Trophoblast cell (in vitro differentiated cells and primary cell): Measurements from ENCODE around the gene LRMDA.

Experiments
- DNase-seq, 2 donors: peaks; one replicate each; pipeline ENCODE4 v3.0.0-alpha.2; 2016
- H2AFZ ChIP-seq: 2 replicates; pipeline ENCODE4 v1.6.1; 2013; ENCODE audit warnings: low read length, moderate library complexity, mild to moderate bottlenecking; ENCODE audit not compliant: insufficient read depth, poor library complexity
- H2AK5ac ChIP-seq: 2 replicates; pipeline ENCODE4 v1.6.1; 2013; ENCODE audit warnings: mild to moderate bottlenecking, low read length
- H2BK120ac ChIP-seq: 2 replicates; pipeline ENCODE4 v1.6.1; 2013; ENCODE audit warnings: low read length, mild to moderate bottlenecking, moderate library complexity; ENCODE audit not compliant: insufficient read depth, poor library complexity
- H2BK12ac ChIP-seq: 2 replicates; pipeline ENCODE4 v1.6.1; 2013; ENCODE audit warnings: mild to moderate bottlenecking, low read length, moderate library complexity
- H2BK5ac ChIP-seq: 2 replicates; pipeline ENCODE4 v1.6.1; 2013; ENCODE audit warnings: low read length, low read depth, moderate library complexity, mild to moderate bottlenecking; ENCODE audit not compliant: poor library complexity
- H3K14ac ChIP-seq: 2 replicates; pipeline ENCODE4 v1.6.1; 2013; ENCODE audit warnings: mild to moderate bottlenecking, low read length
- H3K18ac ChIP-seq: 2 replicates; pipeline ENCODE4 v1.6.1; 2013; ENCODE audit warnings: mild to moderate bottlenecking, low read length
- H3K23ac ChIP-seq: 2 replicates; pipeline ENCODE4 v1.6.1; 2013; ENCODE audit warnings: low read length
- H3K27ac ChIP-seq: 2 replicates; pipeline ENCODE4 v1.5.1; 2013; ENCODE audit warnings: low read depth, mild to moderate bottlenecking, inconsistent platforms, low read length, moderate library complexity
- H3K27me3 ChIP-seq: 2 replicates; pipeline ENCODE4 v1.6.1; 2013; ENCODE audit warnings: inconsistent platforms, mild to moderate bottlenecking, low read length, moderate library complexity; ENCODE audit not compliant: insufficient read depth
- H3K36me3 ChIP-seq, 2 experiments: 1 replicate in 1 of 2; 2 replicates in 1 of 2; pipeline ENCODE4 v1.6.1; 2013; ENCODE audit warnings: low read length in 2 of 2, mild to moderate bottlenecking in 2 of 2, moderate library complexity in 1 of 2; ENCODE audit not compliant: insufficient read depth in 2 of 2, control insufficient read depth in 1 of 2
- H3K4ac ChIP-seq: 2 replicates; pipeline ENCODE4 v1.6.1; 2013; ENCODE audit warnings: low read depth, mild to moderate bottlenecking, low read length, moderate library complexity
- H3K4me1 ChIP-seq, 2 experiments: 1 replicate in 1 of 2; 2 replicates in 1 of 2; pipeline ENCODE4 v1.6.1; 2013; ENCODE audit warnings: low read length in 2 of 2, mild to moderate bottlenecking in 2 of 2, moderate library complexity in 1 of 2; ENCODE audit not compliant: insufficient read depth in 2 of 2, control insufficient read depth in 1 of 2
- H3K4me2 ChIP-seq: 2 replicates; pipeline ENCODE4 v1.6.1; 2013; ENCODE audit warnings: inconsistent platforms, mild to moderate bottlenecking, low read length, moderate library complexity
- H3K4me3 ChIP-seq: 2 replicates; pipeline ENCODE4 v1.5.1; 2013; ENCODE audit warnings: mild to moderate bottlenecking, low read depth, low read length, inconsistent platforms
- H3K79me1 ChIP-seq: one replicate; pipeline ENCODE4 v1.6.1; 2013; ENCODE audit warnings: low read length
- H3K79me2 ChIP-seq: 2 replicates; pipeline ENCODE4 v1.6.1; 2013; ENCODE audit warnings: low read length, mild to moderate bottlenecking; ENCODE audit not compliant: control insufficient read depth, insufficient read depth, poor library complexity
- H3K9ac ChIP-seq: 2 replicates; pipeline ENCODE4 v1.6.1; 2013; ENCODE audit warnings: mild to moderate bottlenecking, low read length
- H3K9me3 ChIP-seq: 2 replicates; pipeline ENCODE4 v1.6.1; 2013; ENCODE audit warnings: low read depth, mild to moderate bottlenecking, control low read depth, inconsistent platforms, low read length; ENCODE audit not compliant: insufficient read depth
- H4K12ac ChIP-seq: 2 replicates; pipeline ENCODE4 v1.6.1; 2013; ENCODE audit warnings: low read depth, mild to moderate bottlenecking, low read length, moderate library complexity
- H4K8ac ChIP-seq: 2 replicates; pipeline ENCODE4 v1.6.1; 2013; ENCODE audit warnings: low read depth, mild to moderate bottlenecking, low read length, moderate library complexity
- H4K91ac ChIP-seq: one replicate; pipeline ENCODE4 v1.6.1; 2013; ENCODE audit warnings: low read depth, mild to moderate bottlenecking, low read length, moderate library complexity
- WGBS: extraction: QIAGEN DNeasy Blood & Tissue Kit; methylation state at CpG from one replicate; pipeline ENCODE4 v1.1.7; 2013; ENCODE audit warnings: missing lambda C conversion rate; ENCODE audit not compliant: insufficient read length, insufficient coverage; ENCODE audit errors: extremely low coverage; 5-methylcytosine and 5-hydroxymethylcytosine counted together

Gene LRMDA

DNA sequence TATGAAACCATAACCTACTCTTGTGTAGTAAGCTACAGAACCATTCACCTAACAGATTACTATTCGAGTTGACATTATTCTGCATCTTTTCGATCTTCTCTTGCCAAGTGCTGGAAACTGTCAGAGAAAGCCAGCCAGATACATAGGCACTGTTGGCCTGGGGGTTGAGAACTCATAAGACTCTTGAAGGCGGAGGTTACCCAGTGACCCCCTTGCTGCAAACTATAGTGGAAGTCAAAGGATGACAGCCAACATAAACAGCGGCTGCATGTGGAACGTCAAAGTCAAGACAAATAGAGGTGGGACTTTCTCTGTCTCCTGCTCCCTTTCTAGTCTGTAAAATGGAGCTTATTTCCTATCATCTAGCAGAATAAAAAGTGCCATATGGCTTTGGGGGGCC, 394.2 kb downstream of the LRMDA start:
- H4K12ac ChIP-seq: no peak overlapping the region
- H3K4ac ChIP-seq: no peak overlapping the region
- no peak overlapping the region for H3K14ac ChIP-seq
- H4K91ac ChIP-seq: no peak overlapping the region
- H2BK5ac ChIP-seq: no peak overlapping the region
- H3K79me1 ChIP-seq: no peaks in the 10 kb centered on the region
- no peak overlapping the region for H2AK5ac ChIP-seq
- H3K27ac ChIP-seq: no peak overlapping the region
- H2BK120ac ChIP-seq: no peak overlapping the region
- peaks cover 0 to 2% of the 10 kb centered on the region in 2 experiments for H3K4me1 ChIP-seq
- H3K4me3 ChIP-seq: no peak overlapping the region
- H3K27me3 ChIP-seq: no peaks in the 10 kb centered on the region
- H4K8ac ChIP-seq: no peak overlapping the region
- peaks cover 2% of the 10 kb centered on the region for H3K9me3 ChIP-seq
- WGBS: no CpG with 5 or more reads among the region's 5 CpGs
- H3K18ac ChIP-seq: no peak overlapping the region
- no peak for DNase-seq
- H2AFZ ChIP-seq: no peak overlapping the region
- no peak overlapping the region for H3K9ac ChIP-seq
- no peaks in the 10 kb centered on the region for H3K36me3 ChIP-seq
- no peak overlapping the region for H3K4me2 ChIP-seq
- H2BK12ac ChIP-seq: no peak overlapping the region
- H3K23ac ChIP-seq: no peak overlapping the region
- no peaks in the 10 kb centered on the region for H3K79me2 ChIP-seq

DNA sequence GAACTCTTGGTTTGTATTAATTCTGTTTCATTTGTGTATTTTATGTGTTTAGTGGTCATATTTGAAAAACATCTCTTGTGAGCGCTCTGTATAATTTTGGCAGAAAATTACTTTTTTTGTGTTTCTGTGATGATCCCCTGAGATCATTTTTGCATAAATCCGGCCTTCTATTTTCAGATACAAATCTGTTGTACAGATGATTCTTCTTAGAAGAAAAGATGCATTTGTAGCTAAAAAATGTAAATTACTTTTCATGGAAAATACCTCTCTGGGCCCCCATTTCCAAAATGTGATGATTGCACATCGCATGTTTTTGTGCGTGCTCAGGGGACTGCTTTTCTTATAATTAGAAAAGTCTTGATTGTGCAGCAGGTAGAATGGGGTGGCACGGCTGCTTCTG, 395.4 kb downstream of the LRMDA start:
- Histone ChIP-seq H3K4me3 (no peak overlapping the region), H4K12ac (no peak overlapping the region), H2BK12ac (no peak overlapping the region), H3K9me3 (peaks cover 2% of the 10 kb centered on the region), H3K27me3 (no peaks in the 10 kb centered on the region), H3K79me2 (no peaks in the 10 kb centered on the region), H3K14ac (no peak overlapping the region), H3K4me1 (peaks cover 0 to 2% of the 10 kb centered on the region in 2 experiments), H4K8ac (no peak overlapping the region), H2AFZ (no peak overlapping the region), H4K91ac (no peak overlapping the region), H3K27ac (no peak overlapping the region), H3K79me1 (no peaks in the 10 kb centered on the region), H3K4me2 (no peak overlapping the region), H2AK5ac (no peak overlapping the region), H2BK5ac (no peak overlapping the region), H3K9ac (no peak overlapping the region), H3K18ac (no peak overlapping the region), H3K4ac (no peak overlapping the region), H3K36me3 (no peaks in the 10 kb centered on the region), H2BK120ac (no peak overlapping the region), H3K23ac (no peak overlapping the region)
- WGBS: no CpG with 5 or more reads among the region's 5 CpGs
- no peak for DNase-seq

DNA sequence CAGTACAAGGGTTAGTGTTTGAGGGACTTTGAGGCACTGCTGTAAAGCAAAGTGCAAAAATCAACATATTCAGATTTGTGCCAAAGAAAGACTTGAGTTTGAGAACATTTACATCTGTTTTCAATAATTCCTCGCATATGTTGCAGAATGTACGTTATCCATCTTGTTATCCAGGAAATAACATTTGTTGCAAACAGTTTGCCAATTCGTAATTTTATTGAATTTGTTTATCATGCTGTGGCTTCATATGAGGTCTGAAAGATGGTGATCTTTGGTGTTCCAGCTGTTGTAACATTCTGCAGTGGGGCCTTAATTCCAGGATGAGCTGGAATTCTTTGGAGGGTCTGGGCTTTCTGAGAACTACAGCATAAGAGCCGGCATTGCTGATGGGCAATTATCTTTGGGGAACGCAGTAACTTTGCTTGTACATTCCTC, 396.2 kb downstream of the LRMDA start:
- WGBS: no CpG with 5 or more reads among the region's 5 CpGs
- Histone ChIP-seq H3K18ac (no peak overlapping the region), H3K4me1 (peaks cover 0 to 2% of the 10 kb centered on the region in 2 experiments), H4K8ac (no peak overlapping the region), H3K4ac (no peak overlapping the region), H3K23ac (no peak overlapping the region), H3K36me3 (no peaks in the 10 kb centered on the region), H3K4me3 (no peak overlapping the region), H3K9me3 (peaks cover 2% of the 10 kb centered on the region), H2BK12ac (no peak overlapping the region), H3K4me2 (no peak overlapping the region), H3K27me3 (no peaks in the 10 kb centered on the region), H3K9ac (no peak overlapping the region), H3K27ac (no peak overlapping the region), H2AFZ (no peak overlapping the region), H4K12ac (no peak overlapping the region), H3K79me1 (no peaks in the 10 kb centered on the region), H2BK120ac (no peak overlapping the region), H3K79me2 (no peaks in the 10 kb centered on the region), H2BK5ac (no peak overlapping the region), H3K14ac (no peak overlapping the region), H4K91ac (no peak overlapping the region), H2AK5ac (no peak overlapping the region)
- no peak for DNase-seq

DNA sequence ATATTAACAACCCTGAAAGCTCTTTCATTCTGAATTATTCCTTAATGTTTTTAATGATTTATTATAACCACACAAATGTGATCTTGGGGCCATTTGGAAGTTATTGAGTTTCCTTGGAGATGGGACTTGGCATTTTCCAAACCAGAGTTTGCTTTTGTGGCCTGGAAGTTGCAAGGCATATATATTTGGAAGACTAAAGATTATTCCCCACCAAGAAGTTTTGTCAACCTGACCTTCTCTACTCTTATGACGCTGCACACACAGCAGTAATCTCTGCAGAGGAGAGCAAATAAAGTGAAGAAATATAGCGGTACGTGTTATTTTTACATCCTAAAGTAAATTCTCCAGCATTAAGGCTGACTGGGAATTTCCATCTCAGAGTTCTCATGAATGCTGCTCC, 397.0 kb downstream of the LRMDA start:
- no peak overlapping the region for H3K18ac ChIP-seq
- H3K79me1 ChIP-seq: no peaks in the 10 kb centered on the region
- no peak overlapping the region for H3K9ac ChIP-seq
- no peak overlapping the region for H3K4ac ChIP-seq
- H4K12ac ChIP-seq: no peak overlapping the region
- no peak overlapping the region for H2AK5ac ChIP-seq
- H3K9me3 ChIP-seq: peaks cover 2% of the 10 kb centered on the region
- H3K27me3 ChIP-seq: no peaks in the 10 kb centered on the region
- WGBS: no CpG with 5 or more reads among the region's 3 CpGs
- H3K14ac ChIP-seq: no peak overlapping the region
- no peak overlapping the region for H4K8ac ChIP-seq
- H3K36me3 ChIP-seq: no peaks in the 10 kb centered on the region
- H2BK5ac ChIP-seq: no peak overlapping the region
- H3K27ac ChIP-seq: no peak overlapping the region
- H4K91ac ChIP-seq: no peak overlapping the region
- no peak overlapping the region for H3K4me2 ChIP-seq
- H2BK120ac ChIP-seq: no peak overlapping the region
- H3K23ac ChIP-seq: no peak overlapping the region
- no peak for DNase-seq
- no peak overlapping the region for H3K4me3 ChIP-seq
- peaks cover 0 to 2% of the 10 kb centered on the region in 2 experiments for H3K4me1 ChIP-seq
- no peak overlapping the region for H2AFZ ChIP-seq
- no peaks in the 10 kb centered on the region for H3K79me2 ChIP-seq
- H2BK12ac ChIP-seq: no peak overlapping the region
